A172 (cell line): Measurements from ENCODE around the gene AK8. TPM values are rescaled to one million over a fixed set of nuclear protein-coding genes. Genes with fewer than 3 reads are reported as not detected.

Experiments used
- DNase-seq: peaks from one replicate; pipeline ENCODE4 v3.0.0-alpha.2; 2015; ENCODE audit warnings: low spot score
- total RNA-seq: library from RNA; depleted of rRNA; stranded (reverse); fragments of >200 nt; shearing (Covaris generic); gene quantifications from 2 replicates; pipeline ENCODE4 v1.2.3, GENCODE V29; 2014; rRNA removed

AK8 gene
- total RNA-seq, result 0.43 and 0.90 TPM in 2 replicates

GRCh38 chr9:132877824-132878694 lies at the start of gene AK8:
Gene AK8 (minus strand): TSS chr9:132878284. CDS start chr9:132878255, 29 bp downstream.
- DNase-seq, result peak; percentile 39

- no peak for DNase-seq
Observed at GRCh38 chr9:132927704-132928103, 49.6 kb upstream of the AK8 start.

GRCh38 chr9:132923346-132923902 lies 45.3 kb upstream of the AK8 start:
- no peak for DNase-seq

- DNase-seq, result no peak
Observed at GRCh38 chr9:132919614-132920268, 41.7 kb upstream of the AK8 start.

GRCh38 chr9:132914924-132915323 lies 36.8 kb upstream of the AK8 start:
- no peak for DNase-seq

GRCh38 chr9:132912131-132912530 lies 34.0 kb upstream of the AK8 start:
- DNase-seq, result no peak

GRCh38 chr9:132910376-132910775 lies 32.3 kb upstream of the AK8 start:
- no peak for DNase-seq

GRCh38 chr9:132909311-132909710 lies 31.2 kb upstream of the AK8 start:
- DNase-seq, result no peak

- DNase-seq, result no peak
Observed at GRCh38 chr9:132908635-132909034, 30.6 kb upstream of the AK8 start.

GRCh38 chr9:132905726-132906125 lies 27.6 kb upstream of the AK8 start:
- no peak for DNase-seq

GRCh38 chr9:132903574-132904492 lies 25.7 kb upstream of the AK8 start:
- no peak for DNase-seq

GRCh38 chr9:132901858-132902831 lies 24.1 kb upstream of the AK8 start:
- DNase-seq, result peak; percentile 91

- DNase-seq, result no peak
Observed at GRCh38 chr9:132898051-132898450, 20.0 kb upstream of the AK8 start.

- no peak for DNase-seq
Observed at GRCh38 chr9:132896906-132897305, 18.8 kb upstream of the AK8 start.

- DNase-seq, result no peak
Observed at GRCh38 chr9:132896264-132896663, 18.2 kb upstream of the AK8 start.

- no peak for DNase-seq
Observed at GRCh38 chr9:132894862-132895835, 17.1 kb upstream of the AK8 start.

- peak; percentile 52 for DNase-seq
Observed at GRCh38 chr9:132894346-132894745, 16.3 kb upstream of the AK8 start.

GRCh38 chr9:132892400-132892799 lies 14.3 kb upstream of the AK8 start:
- no peak for DNase-seq

- DNase-seq, result no peak
Observed at GRCh38 chr9:132888151-132888550, 10.1 kb upstream of the AK8 start.
